WTC11 (cell line): ENCODE measurements around the gene OR5AN1. TPM values are rescaled to one million over a fixed set of nuclear protein-coding genes. Genes with fewer than 3 reads are reported as not detected.

Experiments
- ATAC-seq: fragments of 200-7000 bp; cut with Tn5 transposase; 2 replicates; pipeline ENCODE4 v1.10.0; 2021; ENCODE audit warnings: mild to moderate bottlenecking, moderate library complexity
- CTCF ChIA-PET: fragments of 300-600 bp; sonication (Branson Sonifier 250); formaldehyde crosslinking; loops from one replicate; lab custom pipeline; 2021; ENCODE audit warnings: antibody characterized with exemption; lab: Charles Lee
- POLR2A ChIA-PET: fragments of 350-600 bp; sonication (Branson Sonifier 250); formaldehyde crosslinking; loops from one replicate; lab custom pipeline; 2021; ENCODE audit warnings: antibody characterized with exemption; lab: Charles Lee
- DNase-seq: peaks from one replicate; pipeline ENCODE4 v3.0.0; 2021; ENCODE audit warnings: low spot score
- H3K27ac Mint-ChIP-seq: 2 replicates; pipeline ENCODE4 v1.8.0; 2021; ENCODE audit warnings: mixed read lengths
- H3K27me3 Mint-ChIP-seq: 2 replicates; pipeline ENCODE4 v1.8.0; 2021; ENCODE audit warnings: low read depth, mild to moderate bottlenecking, moderate library complexity, mixed read lengths
- H3K36me3 Mint-ChIP-seq: 2 replicates; pipeline ENCODE4 v1.8.0; 2021; ENCODE audit warnings: mixed read lengths
- H3K4me1 Mint-ChIP-seq: 2 replicates; pipeline ENCODE4 v1.8.0; 2022; ENCODE audit warnings: mixed read lengths
- H3K4me3 Mint-ChIP-seq: 2 replicates; pipeline ENCODE4 v1.8.0; 2021; ENCODE audit warnings: mild to moderate bottlenecking, moderate library complexity, mixed read lengths
- H3K9me3 Mint-ChIP-seq: 2 replicates; pipeline ENCODE4 v1.8.0; 2021; ENCODE audit warnings: mixed read lengths
- ESRRA ChIP-seq: sonication (generic); formaldehyde crosslinking; IDR thresholded peaks from 2 replicates; pipeline ENCODE4 v1.8.1; 2022; ENCODE audit warnings: mild to moderate bottlenecking, missing genetic modification reagents, borderline replicate concordance
- JAZF1 ChIP-seq: fragments of 250-450 bp; sonication (Bioruptor Pico); IDR thresholded peaks from 2 replicates; pipeline ENCODE4 v1.9.0; 2021; ENCODE audit warnings: moderate library complexity, mild to moderate bottlenecking, inconsistent platforms
- SMAD3 ChIP-seq: sonication (generic); formaldehyde crosslinking; IDR thresholded peaks from 2 replicates; pipeline ENCODE4 v1.8.0; 2022; ENCODE audit warnings: missing genetic modification reagents, mild to moderate bottlenecking, borderline replicate concordance
- SMAD4 ChIP-seq: sonication (generic); formaldehyde crosslinking; IDR thresholded peaks from 2 replicates; pipeline ENCODE4 v1.8.0; 2022; ENCODE audit warnings: mild to moderate bottlenecking, missing genetic modification reagents
- SP1 ChIP-seq: sonication (generic); formaldehyde crosslinking; conservative IDR thresholded peaks from 2 replicates; pipeline ENCODE4 v1.8.1; 2022; ENCODE audit warnings: missing genetic modification reagents
- ZNF317 ChIP-seq: sonication (generic); formaldehyde crosslinking; IDR thresholded peaks from 2 replicates; pipeline ENCODE4 v1.8.1; 2023; ENCODE audit warnings: low read depth, mild to moderate bottlenecking, moderate library complexity, missing genetic modification reagents, borderline replicate concordance
- ZNF396 ChIP-seq: fragments of 250-450 bp; sonication (Bioruptor Pico); IDR thresholded peaks from 2 replicates; pipeline ENCODE4 v1.8.0; 2021; ENCODE audit warnings: mild to moderate bottlenecking, moderate library complexity, borderline replicate concordance
- ZNF671 ChIP-seq: fragments of 250-450 bp; sonication (Bioruptor Pico); IDR thresholded peaks from 2 replicates; pipeline ENCODE4 v1.8.0; 2021; ENCODE audit warnings: mild to moderate bottlenecking
- total RNA-seq: library from RNA; stranded (reverse); gene quantifications from 3 replicates; pipeline ENCODE4 v1.2.3, GENCODE V29; 2021
- TF ChIP-seq, protein P1 (sequence below): fragments of 250-450 bp; sonication (Bioruptor Pico); IDR thresholded peaks from 2 replicates; pipeline ENCODE4 v1.9.0; 2021; ENCODE audit warnings: mild to moderate bottlenecking
- TF ChIP-seq, protein P2 (sequence below): sonication (generic); formaldehyde crosslinking; IDR thresholded peaks from 2 replicates; pipeline ENCODE4 v1.8.1; 2023; ENCODE audit warnings: mild to moderate bottlenecking, missing genetic modification reagents, borderline replicate concordance
- TF ChIP-seq, protein P3 (sequence below): sonication (generic); formaldehyde crosslinking; IDR thresholded peaks from 2 replicates; pipeline ENCODE4 v1.8.0; 2023; ENCODE audit warnings: mild to moderate bottlenecking, missing genetic modification reagents
- TF ChIP-seq, protein P4 (sequence below): sonication (generic); formaldehyde crosslinking; IDR thresholded peaks from 2 replicates; pipeline ENCODE4 v1.8.1; 2022; ENCODE audit warnings: low read depth, missing genetic modification reagents, borderline replicate concordance
- TF ChIP-seq, protein P5 (sequence below): fragments of 250-450 bp; sonication (Bioruptor Pico); IDR thresholded peaks from 2 replicates; pipeline ENCODE4 v1.9.0; 2021; ENCODE audit warnings: moderate library complexity, mild to moderate bottlenecking, inconsistent platforms, borderline replicate concordance

Gene OR5AN1
- total RNA-seq, 1 experiment from 2014 or later = not detected

DNA sequence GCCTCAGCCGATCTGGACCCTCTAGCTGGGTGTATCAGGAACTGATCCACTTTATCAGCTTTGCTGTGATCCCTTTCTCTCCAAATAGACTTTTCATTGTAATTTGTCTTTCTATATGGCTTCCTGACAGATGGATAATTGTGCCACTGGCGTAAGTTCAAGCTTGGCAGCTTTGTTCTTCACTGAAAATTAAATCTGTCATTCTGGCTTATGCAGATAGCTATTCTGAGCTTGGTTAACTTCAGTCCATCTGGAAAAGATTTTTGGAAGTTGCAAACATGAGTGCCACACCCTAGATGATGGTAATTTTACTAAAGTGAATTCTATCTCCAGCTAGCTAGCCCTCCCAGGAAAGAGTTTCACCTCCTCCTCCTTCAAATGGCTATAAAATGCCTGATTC lies 59.5 kb downstream of the OR5AN1 start:
- no peaks in the 10 kb centered on the region for H3K36me3 Mint-ChIP-seq
- ChIA-PET POLR2A (no interaction called here), CTCF (interaction anchor here (0.7 to 1.0 kb wide), 2 partner anchors 232 to 247 kb away, joined by 3 to 4 read pairs; partner anchors contain the start of gene DTX4)
- no peaks in the 10 kb centered on the region for H3K4me1 Mint-ChIP-seq
- H3K27me3 Mint-ChIP-seq = no peaks in the 10 kb centered on the region
- no peak overlapping the region for H3K4me3 Mint-ChIP-seq
- H3K9me3 Mint-ChIP-seq = peaks cover 31% of the 10 kb centered on the region
- ATAC-seq (no peak), DNase-seq (no peak)
- TF ChIP-seq, protein P1, sequence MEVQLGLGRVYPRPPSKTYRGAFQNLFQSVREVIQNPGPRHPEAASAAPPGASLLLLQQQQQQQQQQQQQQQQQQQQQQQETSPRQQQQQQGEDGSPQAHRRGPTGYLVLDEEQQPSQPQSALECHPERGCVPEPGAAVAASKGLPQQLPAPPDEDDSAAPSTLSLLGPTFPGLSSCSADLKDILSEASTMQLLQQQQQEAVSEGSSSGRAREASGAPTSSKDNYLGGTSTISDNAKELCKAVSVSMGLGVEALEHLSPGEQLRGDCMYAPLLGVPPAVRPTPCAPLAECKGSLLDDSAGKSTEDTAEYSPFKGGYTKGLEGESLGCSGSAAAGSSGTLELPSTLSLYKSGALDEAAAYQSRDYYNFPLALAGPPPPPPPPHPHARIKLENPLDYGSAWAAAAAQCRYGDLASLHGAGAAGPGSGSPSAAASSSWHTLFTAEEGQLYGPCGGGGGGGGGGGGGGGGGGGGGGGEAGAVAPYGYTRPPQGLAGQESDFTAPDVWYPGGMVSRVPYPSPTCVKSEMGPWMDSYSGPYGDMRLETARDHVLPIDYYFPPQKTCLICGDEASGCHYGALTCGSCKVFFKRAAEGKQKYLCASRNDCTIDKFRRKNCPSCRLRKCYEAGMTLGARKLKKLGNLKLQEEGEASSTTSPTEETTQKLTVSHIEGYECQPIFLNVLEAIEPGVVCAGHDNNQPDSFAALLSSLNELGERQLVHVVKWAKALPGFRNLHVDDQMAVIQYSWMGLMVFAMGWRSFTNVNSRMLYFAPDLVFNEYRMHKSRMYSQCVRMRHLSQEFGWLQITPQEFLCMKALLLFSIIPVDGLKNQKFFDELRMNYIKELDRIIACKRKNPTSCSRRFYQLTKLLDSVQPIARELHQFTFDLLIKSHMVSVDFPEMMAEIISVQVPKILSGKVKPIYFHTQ (CRISPR knock-in tag) = no peak
- TF ChIP-seq, protein P2, sequence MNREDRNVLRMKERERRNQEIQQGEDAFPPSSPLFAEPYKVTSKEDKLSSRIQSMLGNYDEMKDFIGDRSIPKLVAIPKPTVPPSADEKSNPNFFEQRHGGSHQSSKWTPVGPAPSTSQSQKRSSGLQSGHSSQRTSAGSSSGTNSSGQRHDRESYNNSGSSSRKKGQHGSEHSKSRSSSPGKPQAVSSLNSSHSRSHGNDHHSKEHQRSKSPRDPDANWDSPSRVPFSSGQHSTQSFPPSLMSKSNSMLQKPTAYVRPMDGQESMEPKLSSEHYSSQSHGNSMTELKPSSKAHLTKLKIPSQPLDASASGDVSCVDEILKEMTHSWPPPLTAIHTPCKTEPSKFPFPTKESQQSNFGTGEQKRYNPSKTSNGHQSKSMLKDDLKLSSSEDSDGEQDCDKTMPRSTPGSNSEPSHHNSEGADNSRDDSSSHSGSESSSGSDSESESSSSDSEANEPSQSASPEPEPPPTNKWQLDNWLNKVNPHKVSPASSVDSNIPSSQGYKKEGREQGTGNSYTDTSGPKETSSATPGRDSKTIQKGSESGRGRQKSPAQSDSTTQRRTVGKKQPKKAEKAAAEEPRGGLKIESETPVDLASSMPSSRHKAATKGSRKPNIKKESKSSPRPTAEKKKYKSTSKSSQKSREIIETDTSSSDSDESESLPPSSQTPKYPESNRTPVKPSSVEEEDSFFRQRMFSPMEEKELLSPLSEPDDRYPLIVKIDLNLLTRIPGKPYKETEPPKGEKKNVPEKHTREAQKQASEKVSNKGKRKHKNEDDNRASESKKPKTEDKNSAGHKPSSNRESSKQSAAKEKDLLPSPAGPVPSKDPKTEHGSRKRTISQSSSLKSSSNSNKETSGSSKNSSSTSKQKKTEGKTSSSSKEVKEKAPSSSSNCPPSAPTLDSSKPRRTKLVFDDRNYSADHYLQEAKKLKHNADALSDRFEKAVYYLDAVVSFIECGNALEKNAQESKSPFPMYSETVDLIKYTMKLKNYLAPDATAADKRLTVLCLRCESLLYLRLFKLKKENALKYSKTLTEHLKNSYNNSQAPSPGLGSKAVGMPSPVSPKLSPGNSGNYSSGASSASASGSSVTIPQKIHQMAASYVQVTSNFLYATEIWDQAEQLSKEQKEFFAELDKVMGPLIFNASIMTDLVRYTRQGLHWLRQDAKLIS (CRISPR knock-in tag) = no peak
- no peak for TF ChIP-seq ESRRA (CRISPR knock-in tag)
- no peak for TF ChIP-seq ZNF671 (CRISPR knock-in tag)
- TF ChIP-seq SP1 (CRISPR knock-in tag) = no peak
- TF ChIP-seq JAZF1 (CRISPR knock-in tag) = no peak
- TF ChIP-seq, protein P3, sequence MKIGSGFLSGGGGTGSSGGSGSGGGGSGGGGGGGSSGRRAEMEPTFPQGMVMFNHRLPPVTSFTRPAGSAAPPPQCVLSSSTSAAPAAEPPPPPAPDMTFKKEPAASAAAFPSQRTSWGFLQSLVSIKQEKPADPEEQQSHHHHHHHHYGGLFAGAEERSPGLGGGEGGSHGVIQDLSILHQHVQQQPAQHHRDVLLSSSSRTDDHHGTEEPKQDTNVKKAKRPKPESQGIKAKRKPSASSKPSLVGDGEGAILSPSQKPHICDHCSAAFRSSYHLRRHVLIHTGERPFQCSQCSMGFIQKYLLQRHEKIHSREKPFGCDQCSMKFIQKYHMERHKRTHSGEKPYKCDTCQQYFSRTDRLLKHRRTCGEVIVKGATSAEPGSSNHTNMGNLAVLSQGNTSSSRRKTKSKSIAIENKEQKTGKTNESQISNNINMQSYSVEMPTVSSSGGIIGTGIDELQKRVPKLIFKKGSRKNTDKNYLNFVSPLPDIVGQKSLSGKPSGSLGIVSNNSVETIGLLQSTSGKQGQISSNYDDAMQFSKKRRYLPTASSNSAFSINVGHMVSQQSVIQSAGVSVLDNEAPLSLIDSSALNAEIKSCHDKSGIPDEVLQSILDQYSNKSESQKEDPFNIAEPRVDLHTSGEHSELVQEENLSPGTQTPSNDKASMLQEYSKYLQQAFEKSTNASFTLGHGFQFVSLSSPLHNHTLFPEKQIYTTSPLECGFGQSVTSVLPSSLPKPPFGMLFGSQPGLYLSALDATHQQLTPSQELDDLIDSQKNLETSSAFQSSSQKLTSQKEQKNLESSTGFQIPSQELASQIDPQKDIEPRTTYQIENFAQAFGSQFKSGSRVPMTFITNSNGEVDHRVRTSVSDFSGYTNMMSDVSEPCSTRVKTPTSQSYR (CRISPR knock-in tag) = no peak
- no peak for TF ChIP-seq ZNF317 (CRISPR knock-in tag)
- TF ChIP-seq, protein P4, sequence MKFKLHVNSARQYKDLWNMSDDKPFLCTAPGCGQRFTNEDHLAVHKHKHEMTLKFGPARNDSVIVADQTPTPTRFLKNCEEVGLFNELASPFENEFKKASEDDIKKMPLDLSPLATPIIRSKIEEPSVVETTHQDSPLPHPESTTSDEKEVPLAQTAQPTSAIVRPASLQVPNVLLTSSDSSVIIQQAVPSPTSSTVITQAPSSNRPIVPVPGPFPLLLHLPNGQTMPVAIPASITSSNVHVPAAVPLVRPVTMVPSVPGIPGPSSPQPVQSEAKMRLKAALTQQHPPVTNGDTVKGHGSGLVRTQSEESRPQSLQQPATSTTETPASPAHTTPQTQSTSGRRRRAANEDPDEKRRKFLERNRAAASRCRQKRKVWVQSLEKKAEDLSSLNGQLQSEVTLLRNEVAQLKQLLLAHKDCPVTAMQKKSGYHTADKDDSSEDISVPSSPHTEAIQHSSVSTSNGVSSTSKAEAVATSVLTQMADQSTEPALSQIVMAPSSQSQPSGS = no peak
- TF ChIP-seq, protein P5, sequence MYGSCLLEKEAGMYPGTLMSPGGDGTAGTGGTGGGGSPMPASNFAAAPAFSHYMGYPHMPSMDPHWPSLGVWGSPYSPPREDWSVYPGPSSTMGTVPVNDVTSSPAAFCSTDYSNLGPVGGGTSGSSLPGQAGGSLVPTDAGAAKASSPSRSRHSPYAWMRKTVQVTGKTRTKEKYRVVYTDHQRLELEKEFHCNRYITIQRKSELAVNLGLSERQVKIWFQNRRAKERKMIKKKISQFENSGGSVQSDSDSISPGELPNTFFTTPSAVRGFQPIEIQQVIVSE (CRISPR knock-in tag) = no peak
- no peak for TF ChIP-seq ZNF396 (CRISPR knock-in tag)
- no peak for TF ChIP-seq SMAD3 (CRISPR knock-in tag)
- TF ChIP-seq SMAD4 = no peak
- no peak overlapping the region for H3K27ac Mint-ChIP-seq

Other genes with a start within 250 kb of the OR5AN1 start
- gene FAM111A, start 216.0 kb upstream of the OR5AN1 start, total RNA-seq = 18.8 to 24.4 TPM (median 22.0 TPM) in 3 replicates
- gene DTX4, start 186.8 kb upstream of the OR5AN1 start, total RNA-seq = 12.3 to 15.5 TPM (median 12.8 TPM) in 3 replicates
- 0.05 to 0.09 TPM in 2 of 3 replicates, not detected in the other for gene MPEG1, start 146.0 kb upstream of the OR5AN1 start, total RNA-seq
- not detected in 3 replicates for gene OR5A2, start 67.5 kb downstream of the OR5AN1 start, total RNA-seq
- not detected in 3 replicates for gene OR5A1, start 77.6 kb downstream of the OR5AN1 start, total RNA-seq
- not detected in 3 replicates for gene OR4D6, start 98.1 kb downstream of the OR5AN1 start, total RNA-seq
- 0.07 TPM in 1 of 3 replicates, not detected in the others for gene OR4D10, start 114.4 kb downstream of the OR5AN1 start, total RNA-seq
- gene OR4D11, start 144.7 kb downstream of the OR5AN1 start, total RNA-seq = not detected in 3 replicates
- gene OR4D9, start 152.6 kb downstream of the OR5AN1 start, total RNA-seq = not detected in 3 replicates